Measurements from ENCODE around the gene TSPAN8.

- no peak for TF ChIP-seq ZBTB10 (tag by site-specific recombination; IDR thresholded peaks at IDR 0.05)
- no peak for TF ChIP-seq ZSCAN5A (tag by site-specific recombination; IDR thresholded peaks at IDR 0.05)
- no peak for TF ChIP-seq CTCF (tag by site-specific recombination; IDR thresholded peaks at IDR 0.05)
- TF ChIP-seq ZNF324 (tag by site-specific recombination; IDR thresholded peaks at IDR 0.05), result no peak
- TF ChIP-seq ZSCAN18 (tag by site-specific recombination; IDR thresholded peaks at IDR 0.05), result no peak
- TF ChIP-seq ZNF302 (tag by site-specific recombination; IDR thresholded peaks at IDR 0.05; ENCODE audit: low read depth), result no peak
- no peak for TF ChIP-seq YY2 (tag by site-specific recombination; IDR thresholded peaks at IDR 0.05)
- no peak for TF ChIP-seq ZNF335 (tag by site-specific recombination; conservative IDR thresholded peaks at IDR 0.05)
- no peak for TF ChIP-seq ZEB2 (tag by site-specific recombination; IDR thresholded peaks at IDR 0.05)
- no peak for TF ChIP-seq ZBTB49 (tag by site-specific recombination; IDR thresholded peaks at IDR 0.05; ENCODE audit: low read depth)
- TF ChIP-seq YY1 (tag by site-specific recombination; IDR thresholded peaks at IDR 0.05), result no peak
- TF ChIP-seq ZNF560 (tag by site-specific recombination; IDR thresholded peaks at IDR 0.05; ENCODE audit: borderline replicate concordance), result no peak
- no peak for TF ChIP-seq SCRT2 (tag by site-specific recombination; IDR thresholded peaks at IDR 0.05)
- no peak for TF ChIP-seq KLF16 (tag by site-specific recombination; IDR thresholded peaks at IDR 0.05)
Measured at GRCh38 chr12:71187379-71187778, 29.6 kb upstream of the TSPAN8 start.

Data from HEK293 (cell line).